Measurements from ENCODE around the gene MISP3. TPM values are rescaled to one million over a fixed set of nuclear protein-coding genes. Genes with fewer than 3 reads are reported as not detected.
A peak's percentile ranks its signal among the peaks of the same experiment; 100 is the strongest.

MISP3 gene
- total RNA-seq, 1 donor from 2014 or later, result 0.26 TPM

- no peak for FAIRE-seq
- H3K4me3 ChIP-seq (ENCODE audit: low read depth, low read length), result peak overlapping the region; percentile 76
- no peak for TF ChIP-seq CTCF (IDR thresholded peaks at IDR 0.05; ENCODE audit: insufficient read depth, low read length, severe bottlenecking)
- no peak for DNase-seq (ENCODE audit: low read depth)
- H3K27me3 ChIP-seq (ENCODE audit: control insufficient read depth, insufficient read depth, low read length), result no peaks in the 10 kb centered on the region
- no peaks in the 10 kb centered on the region for H3K36me3 ChIP-seq (ENCODE audit: control insufficient read depth, insufficient read depth, low read length)
Measured at GRCh38 chr19:14116918-14117578, 44.5 kb downstream of the MISP3 start.

- no peaks in the 10 kb centered on the region for H3K27me3 ChIP-seq (ENCODE audit: control insufficient read depth, insufficient read depth, low read length)
- peak within 1 kb of the TSS; percentile 76 for H3K4me3 ChIP-seq (ENCODE audit: low read depth, low read length)
- H3K36me3 ChIP-seq (ENCODE audit: control insufficient read depth, insufficient read depth, low read length), result no peaks in the 10 kb centered on the region
- no peak for TF ChIP-seq CTCF (IDR thresholded peaks at IDR 0.05; ENCODE audit: insufficient read depth, low read length, severe bottlenecking)
- DNase-seq (ENCODE audit: low read depth) (peak; percentile 94), FAIRE-seq (no peak)
Measured at GRCh38 chr19:14117668-14118164, 45.1 kb downstream of the MISP3 start, which contains the start of gene PRKACA. TSS of gene PRKACA (minus strand) at chr19:14117762. CDS start at chr19:14117547, 215 bp downstream.

GRCh38 chr19:14118165-14119051 is 45.8 kb downstream of the MISP3 start:
- Histone ChIP-seq H3K4me3 (ENCODE audit: low read depth, low read length) (peak overlapping the region; percentile 42), H3K27me3 (ENCODE audit: control insufficient read depth, insufficient read depth, low read length) (no peaks in the 10 kb centered on the region), H3K36me3 (ENCODE audit: control insufficient read depth, insufficient read depth, low read length) (no peaks in the 10 kb centered on the region)
- FAIRE-seq, result peak; percentile 47
- TF ChIP-seq CTCF (IDR thresholded peaks at IDR 0.05; ENCODE audit: insufficient read depth, low read length, severe bottlenecking), result no peak
- peak; percentile 63 for DNase-seq (ENCODE audit: low read depth)

GRCh38 chr19:14119146-14119545 is 46.6 kb downstream of the MISP3 start:
- Histone ChIP-seq H3K36me3 (ENCODE audit: control insufficient read depth, insufficient read depth, low read length) (no peaks in the 10 kb centered on the region), H3K4me3 (ENCODE audit: low read depth, low read length) (no peak overlapping the region), H3K27me3 (ENCODE audit: control insufficient read depth, insufficient read depth, low read length) (no peaks in the 10 kb centered on the region)
- FAIRE-seq (no peak), DNase-seq (ENCODE audit: low read depth) (no peak)
- no peak for TF ChIP-seq CTCF (IDR thresholded peaks at IDR 0.05; ENCODE audit: insufficient read depth, low read length, severe bottlenecking)

- no peak for FAIRE-seq
- H3K27me3 ChIP-seq (ENCODE audit: control insufficient read depth, insufficient read depth, low read length), result no peaks in the 10 kb centered on the region
- no peak for TF ChIP-seq CTCF (IDR thresholded peaks at IDR 0.05; ENCODE audit: insufficient read depth, low read length, severe bottlenecking)
- no peak overlapping the region for H3K4me3 ChIP-seq (ENCODE audit: low read depth, low read length)
- no peak for DNase-seq (ENCODE audit: low read depth)
- H3K36me3 ChIP-seq (ENCODE audit: control insufficient read depth, insufficient read depth, low read length), result no peaks in the 10 kb centered on the region
Measured at GRCh38 chr19:14119644-14120496, 47.3 kb downstream of the MISP3 start.

Measured in bronchial epithelial cell (primary cell).